Inflammatory macrophage (primary cell): Measurements from ENCODE around the gene AMIGO1.
"Not testable (repeated sequence)": the region's sequence is repeated elsewhere in the genome, so short reads cannot be mapped to it uniquely, and the experiment has no call there.

Experiments used
- DNase-seq, 2 donors: peaks; one replicate each; pipeline ENCODE4 v3.0.0-alpha.2; 2020 to 2022

AMIGO1 gene

GRCh38 chr1:109483672-109484518 is 25.6 kb downstream of the AMIGO1 start, which contains the start of gene ATXN7L2:
TSS of gene ATXN7L2 (plus strand) at chr1:109483905. CDS start at chr1:109483954, 49 bp downstream.
- DNase-seq = peak; percentile 83 to 92

GRCh38 chr1:109482791-109483671 is 26.5 kb downstream of the AMIGO1 start:
- DNase-seq = no peak

- no peak for DNase-seq
Observed at GRCh38 chr1:109482242-109482641, 27.3 kb downstream of the AMIGO1 start.

- DNase-seq = no peak
Observed at GRCh38 chr1:109481646-109482045, 27.9 kb downstream of the AMIGO1 start.

GRCh38 chr1:109479901-109480300 is 29.6 kb downstream of the AMIGO1 start:
- DNase-seq = no peak

- DNase-seq = no peak
Observed at GRCh38 chr1:109479311-109479710, 30.2 kb downstream of the AMIGO1 start.

- no peak for DNase-seq
Observed at GRCh38 chr1:109478806-109479205, 30.7 kb downstream of the AMIGO1 start.

GRCh38 chr1:109477821-109478220 is 31.7 kb downstream of the AMIGO1 start:
- DNase-seq = peak; percentile 17 to 37

- no peak for DNase-seq
Observed at GRCh38 chr1:109476825-109477224, 32.7 kb downstream of the AMIGO1 start.

- no peak for DNase-seq
Observed at GRCh38 chr1:109475261-109475660, 34.3 kb downstream of the AMIGO1 start.

GRCh38 chr1:109474697-109475096 is 34.8 kb downstream of the AMIGO1 start:
- DNase-seq = peak in 1 of 2 donors; percentile 31

GRCh38 chr1:109473284-109474057 is 36.1 kb downstream of the AMIGO1 start:
- DNase-seq = not testable (repeated sequence)

GRCh38 chr1:109472779-109473178 is 36.7 kb downstream of the AMIGO1 start:
- DNase-seq = no peak

GRCh38 chr1:109470245-109470644 is 39.3 kb downstream of the AMIGO1 start:
- DNase-seq = no peak

GRCh38 chr1:109468903-109469302 is 40.6 kb downstream of the AMIGO1 start:
- no peak for DNase-seq

- DNase-seq = no peak
Observed at GRCh38 chr1:109468061-109468460, 41.5 kb downstream of the AMIGO1 start.

GRCh38 chr1:109467301-109467777 is 42.2 kb downstream of the AMIGO1 start:
- no peak for DNase-seq

- DNase-seq = peak in 1 of 2 donors; percentile 21
Observed at GRCh38 chr1:109466452-109467300, 42.9 kb downstream of the AMIGO1 start, which contains the start of gene SYPL2. TSS of gene SYPL2 (plus strand) at chr1:109466546. CDS start at chr1:109466844, 298 bp downstream.

- DNase-seq = no peak
Observed at GRCh38 chr1:109466125-109466451, 43.4 kb downstream of the AMIGO1 start.

GRCh38 chr1:109457819-109458218 is 51.7 kb downstream of the AMIGO1 start:
- no peak for DNase-seq

- DNase-seq = no peak
Observed at GRCh38 chr1:109454497-109455133, 54.9 kb downstream of the AMIGO1 start.
